BJ (cell line): ENCODE measurements around the gene SERPINA3. TPM values are rescaled to one million over a fixed set of nuclear protein-coding genes. Genes with fewer than 3 reads are reported as not detected.
"Not testable (repeated sequence)": the region's sequence is repeated elsewhere in the genome, so short reads cannot be mapped to it uniquely, and the experiment has no call there.

Experiments used
- CTCF ChIA-PET: fragments of 350-600 bp; formaldehyde crosslinking; extraction: SDS; loops from one replicate; lab custom pipeline; 2021; ENCODE audit warnings: antibody characterized with exemption, inconsistent platforms; lab: Yijun Ruan, JAX
- POLR2A ChIA-PET: fragments of 300-600 bp; sonication (Branson Sonifier 250); formaldehyde crosslinking; extraction: SDS; loops from one replicate; lab custom pipeline; 2021; ENCODE audit warnings: antibody characterized with exemption; lab: Charles Lee
- DNase-seq: peaks from one replicate; pipeline ENCODE4 v3.0.0-alpha.2; 2011; ENCODE audit warnings: low read depth
- H3K27me3 ChIP-seq: 2 replicates; pipeline ENCODE4 v1.6.0; 2011; ENCODE audit warnings: low read length; ENCODE audit not compliant: control insufficient read depth, insufficient read depth
- H3K36me3 ChIP-seq: 2 replicates; pipeline ENCODE4 v1.5.1; 2011; ENCODE audit warnings: low read length; ENCODE audit not compliant: control insufficient read depth, insufficient read depth
- H3K4me3 ChIP-seq: 2 replicates; pipeline ENCODE4 v1.5.1; 2011; ENCODE audit warnings: low read depth, mild to moderate bottlenecking, control low read depth, low read length
- polyA plus RNA-seq: library from polyadenylated mRNA; depleted of rRNA; stranded (reverse); fragments of >200 nt; gene quantifications from 2 replicates; pipeline ENCODE4 v1.2.3, GENCODE V29; 2011
- TF ChIP-seq, protein P1 (sequence below): IDR thresholded peaks from 2 replicates; pipeline ENCODE4 v1.5.1; 2011; ENCODE audit warnings: low read depth, mild to moderate bottlenecking, control low read depth, inconsistent platforms, low read length, moderate library complexity; ENCODE audit not compliant: insufficient read depth

The SERPINA3 gene
- polyA plus RNA-seq, 1 experiment: 0.91 TPM

DNA sequence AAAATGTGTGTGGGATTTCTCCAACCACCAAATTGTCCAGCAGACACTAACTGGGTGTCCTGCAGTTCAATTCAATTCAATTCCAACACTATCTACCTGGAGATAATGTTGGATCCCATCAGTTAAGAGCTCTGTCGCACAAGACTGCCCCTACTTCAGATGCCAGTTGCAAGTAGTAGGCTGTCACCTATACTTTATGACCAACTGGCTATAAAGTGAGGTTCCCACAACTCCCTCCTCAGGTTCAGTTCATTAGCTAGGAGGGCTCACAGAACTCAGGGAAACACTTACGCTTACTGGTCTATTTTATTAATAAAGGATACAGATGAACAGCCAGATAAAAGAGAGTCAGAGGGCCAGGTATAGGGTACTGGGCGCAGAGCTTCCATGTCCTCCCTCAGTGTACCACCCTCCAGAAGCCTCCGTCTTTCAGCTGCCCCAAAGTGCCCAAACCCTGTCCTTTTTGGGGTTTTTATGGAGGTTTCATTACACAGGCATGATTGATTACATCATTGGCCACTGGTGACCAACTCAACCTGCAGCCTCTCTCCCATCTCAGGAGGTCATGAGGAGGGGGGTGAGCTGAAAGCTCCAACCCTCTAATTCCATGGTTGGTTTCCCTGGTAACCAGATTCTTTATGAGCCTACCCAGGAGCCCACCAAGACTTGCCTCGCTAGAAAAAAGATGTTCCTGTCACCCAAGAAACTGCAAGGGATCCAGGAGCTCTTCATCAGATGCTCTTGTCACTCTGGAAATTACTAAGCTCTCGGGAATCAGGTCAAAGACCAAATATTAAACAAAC, 38.5 kb upstream of the SERPINA3 start:
- DNase-seq: no peak
- Histone ChIP-seq H3K36me3 (no peaks in the 10 kb centered on the region), H3K27me3 (no peaks in the 10 kb centered on the region), H3K4me3 (no peak overlapping the region)
- TF ChIP-seq, protein P1, sequence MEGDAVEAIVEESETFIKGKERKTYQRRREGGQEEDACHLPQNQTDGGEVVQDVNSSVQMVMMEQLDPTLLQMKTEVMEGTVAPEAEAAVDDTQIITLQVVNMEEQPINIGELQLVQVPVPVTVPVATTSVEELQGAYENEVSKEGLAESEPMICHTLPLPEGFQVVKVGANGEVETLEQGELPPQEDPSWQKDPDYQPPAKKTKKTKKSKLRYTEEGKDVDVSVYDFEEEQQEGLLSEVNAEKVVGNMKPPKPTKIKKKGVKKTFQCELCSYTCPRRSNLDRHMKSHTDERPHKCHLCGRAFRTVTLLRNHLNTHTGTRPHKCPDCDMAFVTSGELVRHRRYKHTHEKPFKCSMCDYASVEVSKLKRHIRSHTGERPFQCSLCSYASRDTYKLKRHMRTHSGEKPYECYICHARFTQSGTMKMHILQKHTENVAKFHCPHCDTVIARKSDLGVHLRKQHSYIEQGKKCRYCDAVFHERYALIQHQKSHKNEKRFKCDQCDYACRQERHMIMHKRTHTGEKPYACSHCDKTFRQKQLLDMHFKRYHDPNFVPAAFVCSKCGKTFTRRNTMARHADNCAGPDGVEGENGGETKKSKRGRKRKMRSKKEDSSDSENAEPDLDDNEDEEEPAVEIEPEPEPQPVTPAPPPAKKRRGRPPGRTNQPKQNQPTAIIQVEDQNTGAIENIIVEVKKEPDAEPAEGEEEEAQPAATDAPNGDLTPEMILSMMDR: no peak
- ChIA-PET POLR2A (no interaction called here), CTCF (no interaction called here)

DNA sequence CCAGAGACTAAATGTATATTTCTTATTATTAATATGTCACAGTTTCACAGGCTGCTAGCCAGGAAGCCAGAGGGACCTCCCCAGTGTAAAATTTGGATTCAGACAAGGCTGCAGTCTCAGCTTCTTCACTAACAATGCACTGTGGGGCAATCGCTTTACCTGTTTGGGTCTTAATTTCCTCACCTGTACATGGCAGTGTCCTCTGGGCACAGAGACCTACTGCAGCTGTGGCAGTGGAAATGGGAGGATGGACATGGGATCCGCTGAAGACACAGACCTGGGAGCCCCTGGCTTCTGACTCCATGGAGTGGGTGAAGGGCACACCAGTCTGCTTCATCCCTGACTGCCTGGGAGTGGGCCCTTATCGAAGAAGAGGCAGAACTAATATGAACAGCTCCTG, 37.9 kb upstream of the SERPINA3 start:
- Histone ChIP-seq H3K36me3 (no peaks in the 10 kb centered on the region), H3K4me3 (no peak overlapping the region), H3K27me3 (no peaks in the 10 kb centered on the region)
- TF ChIP-seq, protein P1: no peak
- no peak for DNase-seq
- CTCF ChIA-PET: no interaction called here
- POLR2A ChIA-PET: no interaction called here

DNA sequence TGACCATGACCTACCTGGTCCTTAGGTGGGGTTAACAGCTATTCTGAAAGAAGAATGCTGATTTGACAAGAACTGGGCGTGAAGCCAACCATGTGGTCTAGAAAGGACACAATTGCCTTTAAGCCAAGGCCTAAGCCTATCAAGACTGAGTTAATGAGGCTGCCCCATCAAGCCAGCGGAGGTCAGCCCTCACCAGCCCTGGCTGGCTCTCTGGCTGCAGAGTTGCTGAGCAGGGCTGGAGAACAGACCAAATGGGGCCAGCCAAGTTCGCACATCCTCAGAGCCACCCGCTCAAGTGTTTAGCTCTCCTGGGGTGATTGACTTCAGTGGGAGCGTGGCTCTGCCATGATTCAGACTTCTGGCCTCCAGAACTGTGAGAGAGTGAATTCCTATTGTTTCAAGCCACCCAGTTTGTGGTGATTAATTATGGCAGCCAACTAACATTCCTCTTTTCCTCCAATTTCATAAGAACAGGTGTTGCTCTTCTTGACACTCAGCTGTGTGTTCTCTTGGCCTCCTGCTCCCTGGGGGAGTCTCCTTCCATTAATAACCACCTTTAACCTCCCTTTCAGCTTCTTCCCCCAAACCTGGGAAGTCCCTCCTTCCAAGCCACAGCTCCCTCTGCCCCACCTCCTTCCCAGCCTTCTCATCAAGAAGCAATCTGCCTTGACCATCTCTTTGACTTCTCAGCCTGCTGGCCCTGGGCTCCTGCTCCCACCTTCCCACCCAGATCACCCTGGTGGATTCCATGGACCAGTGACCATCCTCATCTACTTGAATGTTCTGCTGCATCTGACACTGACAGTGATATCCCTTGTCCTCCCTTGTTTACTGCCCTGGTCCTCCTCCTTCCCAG, 36.2 kb upstream of the SERPINA3 start:
- CTCF ChIA-PET: interaction anchor here (1.4 kb wide), 1 partner anchor 23 kb away, joined by 4 read pairs; no protein-coding TSS in a partner anchor
- H3K27me3 ChIP-seq: no peaks in the 10 kb centered on the region
- POLR2A ChIA-PET: no interaction called here
- no peak overlapping the region for H3K4me3 ChIP-seq
- DNase-seq: no peak
- TF ChIP-seq, protein P1: no peak
- no peaks in the 10 kb centered on the region for H3K36me3 ChIP-seq

DNA sequence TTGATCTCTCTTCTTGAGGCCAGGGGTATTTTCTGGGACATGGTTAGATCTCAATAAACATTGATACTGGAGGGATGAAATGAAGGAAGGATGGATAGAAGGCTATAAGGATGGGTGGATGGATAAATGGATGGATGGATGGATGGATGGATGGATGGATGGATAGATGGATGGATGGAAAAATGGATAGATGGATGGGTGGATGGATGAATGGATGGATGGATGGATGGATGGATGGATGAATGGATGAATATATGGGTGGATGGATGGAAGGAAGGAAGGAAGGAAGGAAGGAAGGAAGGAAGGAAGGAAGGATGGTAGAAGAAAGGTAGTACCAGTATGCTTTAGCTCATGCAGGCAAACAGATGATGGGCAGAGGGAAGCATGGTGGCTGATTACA, 34.7 kb upstream of the SERPINA3 start:
- H3K4me3 ChIP-seq, DNase-seq, H3K27me3 ChIP-seq, POLR2A ChIA-PET, H3K36me3 ChIP-seq: not testable (repeated sequence)
- CTCF ChIA-PET: interaction anchor here (0.7 to 1.1 kb wide), 2 partner anchors 14 to 97 kb away, joined by 3 read pairs; no protein-coding TSS in a partner anchor

DNA sequence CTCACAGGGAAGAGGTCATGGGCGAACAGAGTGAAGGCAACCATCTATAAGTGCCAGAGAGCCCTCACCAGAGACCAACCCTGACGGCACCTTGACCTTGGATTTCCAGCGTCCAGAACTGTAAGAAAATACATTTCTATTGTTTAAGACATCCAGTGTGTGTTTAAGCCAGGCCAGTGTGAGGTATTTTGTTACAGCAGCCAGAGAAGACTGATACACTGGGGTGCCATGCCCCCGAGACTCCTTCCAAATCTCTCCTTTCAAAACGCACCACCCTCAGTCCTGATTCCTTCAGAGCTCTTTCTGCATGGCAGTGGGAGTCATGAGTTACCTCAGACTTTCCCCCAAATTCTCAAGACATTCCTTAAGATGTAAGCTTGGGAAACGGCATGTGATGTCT, 33.5 kb upstream of the SERPINA3 start:
- TF ChIP-seq, protein P1: no peak
- ChIA-PET CTCF (no interaction called here), POLR2A (no interaction called here)
- Histone ChIP-seq H3K36me3 (no peaks in the 10 kb centered on the region), H3K4me3 (no peak overlapping the region), H3K27me3 (no peaks in the 10 kb centered on the region)
- DNase-seq: no peak
